Breast epithelium (tissue), 4 donors: ENCODE results near the gene HESX1. TPM values are rescaled to one million over a fixed set of nuclear protein-coding genes. Genes with fewer than 3 reads are reported as not detected.

Source experiments
- DNase-seq, 2 donors: peaks; one replicate each; pipeline ENCODE4 v3.0.0-alpha.2; 2019; ENCODE audit warnings: low spot score in 2 of 2
- H3K27ac ChIP-seq, 2 donors: fragments of 200-600 bp; sonication (generic) in 1 of 2; one replicate each; pipeline ENCODE4 v1.5.1; 2016 to 2019; ENCODE audit warnings: mild to moderate bottlenecking in 1 of 2
- H3K27me3 ChIP-seq, 2 donors: fragments of 200-600 bp; sonication (generic) in 1 of 2; one replicate each; pipeline versions ENCODE4 v1.5.1 to v1.6.0; 2017 to 2019; ENCODE audit warnings: control low read depth in 1 of 2, mild to moderate bottlenecking in 1 of 2
- H3K36me3 ChIP-seq: fragments of 200-600 bp; one replicate; pipeline ENCODE4 v1.5.1; 2019
- H3K4me1 ChIP-seq, 2 donors: fragments of 200-600 bp; sonication (generic); one replicate each; pipeline ENCODE4 v1.5.1; 2016 to 2019; ENCODE audit warnings: control low read depth in 1 of 2
- H3K4me3 ChIP-seq, 3 donors: fragments of 200-600 bp; sonication (generic); 1 replicate in 2 of 3; 2 replicates in 1 of 3; pipeline ENCODE4 v1.5.1; 2016 to 2019; ENCODE audit warnings: mild to moderate bottlenecking in 3 of 3, moderate library complexity in 2 of 3
- H3K9me3 ChIP-seq, 2 donors: fragments of 200-600 bp; sonication (generic) in 1 of 2; one replicate each; pipeline ENCODE4 v1.5.1; 2016 to 2019; ENCODE audit warnings: control low read depth in 1 of 2
- CTCF ChIP-seq, 3 donors: fragments of 450-650 bp; IDR thresholded peaks; one replicate each; pipeline ENCODE4 v1.5.1; 2016 to 2017; ENCODE audit warnings: antibody characterized with exemption in 3 of 3, mild to moderate bottlenecking in 3 of 3, moderate library complexity in 3 of 3
- POLR2A ChIP-seq: fragments of 450-650 bp; IDR thresholded peaks from one replicate; pipeline ENCODE4 v1.6.1; 2016; ENCODE audit warnings: antibody characterized with exemption, mild to moderate bottlenecking, moderate library complexity
- POLR2AphosphoS5 ChIP-seq, 3 donors: sonication (generic); formaldehyde crosslinking; IDR thresholded peaks; one replicate each; pipeline ENCODE4 v1.6.1; 2017; ENCODE audit warnings: antibody characterized with exemption in 3 of 3
- intact Hi-C: fragments of 100-400 bp; cut with DNase I; formaldehyde crosslinking; loops from one replicate; pipeline ENCODE4 v1.15.1; 2023; ENCODE audit warnings: low total_unique reads
- total RNA-seq, 3 donors: library from RNA; depleted of rRNA; stranded (reverse); fragments of >200 nt; gene quantifications; one replicate each; pipeline ENCODE4 v1.1.0, GENCODE V29; 2016

HESX1 gene
- total RNA-seq, 3 donors from 2014 or later: 0.48 to 1.3 (median 0.66) TPM

GRCh38 chr3:57158813-57159738 is 40.7 kb downstream of the HESX1 start:
- TF ChIP-seq CTCF (IDR thresholded peaks at IDR 0.05) (no peak), POLR2A (no peak), POLR2AphosphoS5 (IDR thresholded peaks at IDR 0.05) (no peak)
- Histone ChIP-seq H3K9me3 (no peaks in the 10 kb centered on the region), H3K27me3 (no peaks in the 10 kb centered on the region), H3K4me1 (peaks cover 2 to 20% of the 10 kb centered on the region in 2 donors), H3K27ac (peak overlapping the region; percentile 72 to 87), H3K4me3 (peak overlapping the region in 1 of 3 donors; percentile 22), H3K36me3 (no peaks in the 10 kb centered on the region)
- no peak for DNase-seq
- intact Hi-C loops: no loop called here

GRCh38 chr3:57158325-57158724 is 41.5 kb downstream of the HESX1 start:
- H3K4me3 ChIP-seq: no peak overlapping the region
- H3K27me3 ChIP-seq: no peaks in the 10 kb centered on the region
- no peaks in the 10 kb centered on the region for H3K9me3 ChIP-seq
- H3K27ac ChIP-seq: peak overlapping the region; percentile 32 to 72
- H3K4me1 ChIP-seq: peaks cover 0 to 20% of the 10 kb centered on the region in 2 donors
- TF ChIP-seq CTCF (IDR thresholded peaks at IDR 0.05): no peak
- TF ChIP-seq POLR2AphosphoS5 (IDR thresholded peaks at IDR 0.05): no peak
- TF ChIP-seq POLR2A: no peak
- intact Hi-C loops: no loop called here
- DNase-seq: no peak
- H3K36me3 ChIP-seq: no peaks in the 10 kb centered on the region

- intact Hi-C loops: no loop called here
- H3K4me3 ChIP-seq: peak overlapping the region in 1 of 3 donors; percentile 7
- TF ChIP-seq POLR2A: no peak
- no peak for TF ChIP-seq POLR2AphosphoS5 (IDR thresholded peaks at IDR 0.05)
- no peak for TF ChIP-seq CTCF (IDR thresholded peaks at IDR 0.05)
- H3K27me3 ChIP-seq: no peaks in the 10 kb centered on the region
- H3K36me3 ChIP-seq: no peaks in the 10 kb centered on the region
- no peaks in the 10 kb centered on the region for H3K9me3 ChIP-seq
- H3K27ac ChIP-seq: peak overlapping the region; percentile 61 to 62
- no peak for DNase-seq
- peaks cover 0 to 20% of the 10 kb centered on the region in 2 donors for H3K4me1 ChIP-seq
Measured at GRCh38 chr3:57157545-57157944, 42.2 kb downstream of the HESX1 start.

- TF ChIP-seq POLR2AphosphoS5 (IDR thresholded peaks at IDR 0.05): no peak
- TF ChIP-seq POLR2A: no peak
- TF ChIP-seq CTCF (IDR thresholded peaks at IDR 0.05): no peak
- no peaks in the 10 kb centered on the region for H3K36me3 ChIP-seq
- peak overlapping the region; percentile 62 to 69 for H3K27ac ChIP-seq
- peak overlapping the region in 2 of 3 donors; percentile 13 to 20 for H3K4me3 ChIP-seq
- no peaks in the 10 kb centered on the region for H3K27me3 ChIP-seq
- no peaks in the 10 kb centered on the region for H3K9me3 ChIP-seq
- H3K4me1 ChIP-seq: peaks cover 0 to 13% of the 10 kb centered on the region in 2 donors
- intact Hi-C loops: no loop called here
- no peak for DNase-seq
Measured at GRCh38 chr3:57155310-57155643, 44.5 kb downstream of the HESX1 start.
